ENCODE measurements around the gene FFAR3. TPM values are rescaled to one million over a fixed set of nuclear protein-coding genes. Genes with fewer than 3 reads are reported as not detected.
"Not testable (repeated sequence)": the region's sequence is repeated elsewhere in the genome, so short reads cannot be mapped to it uniquely, and the experiment has no call there.

FFAR3 gene
- polyA plus RNA-seq, 1 donor (not counting 4 experiments of a cell fraction or from before 2014, with no cell fraction given): not detected

GRCh38 chr19:35354898-35355297 is 3.4 kb upstream of the FFAR3 start:
- DNase-seq (ENCODE audit: low read depth, low spot score): no peak
- Histone ChIP-seq H3K79me2 (ENCODE audit: control insufficient read depth, insufficient read depth, low read length) (no peaks in the 10 kb centered on the region), H3K27ac (ENCODE audit: control insufficient read depth, insufficient read depth, low read length) (no peak overlapping the region), H3K27me3 (ENCODE audit: control insufficient read depth, extremely low read depth, insufficient read depth, low read length) (peaks cover 10% of the 10 kb centered on the region), H4K20me1 (ENCODE audit: control insufficient read depth, extremely low read depth, insufficient read depth, low read length) (no peaks in the 10 kb centered on the region), H2AFZ (ENCODE audit: control insufficient read depth, low read length) (no peak overlapping the region), H3K9ac (ENCODE audit: control insufficient read depth, extremely low read depth, insufficient read depth, low read length) (no peak overlapping the region), H3K4me3 (ENCODE audit: control insufficient read depth in 2 of 3, extremely low read depth in 1 of 3, insufficient read depth in 2 of 3, low read depth in 1 of 3, low read length in 3 of 3) (no peak overlapping the region), H3K36me3 (ENCODE audit: control insufficient read depth in 2 of 2, extremely low read depth in 1 of 2, insufficient read depth in 2 of 2, low read length in 2 of 2) (no peaks in the 10 kb centered on the region), H3K4me1 (ENCODE audit: control insufficient read depth, extremely low read depth, insufficient read depth, low read length) (no peaks in the 10 kb centered on the region), H3K4me2 (ENCODE audit: control insufficient read depth, extremely low read depth, insufficient read depth, low read depth, low read length) (no peak overlapping the region), H3K9me3 (ENCODE audit: control insufficient read depth, low read depth, low read length) (no peaks in the 10 kb centered on the region), H3K9me1 (ENCODE audit: control insufficient read depth, extremely low read depth, insufficient read depth, low read length) (no peaks in the 10 kb centered on the region)
- dilution Hi-C loops (cut with MboI; ENCODE audit: extremely low pct_ligation_motif_present, low sequenced_read_pairs): loop anchor here (5.0 kb wide), 1 partner anchor 77 kb away; no protein-coding TSS in a partner anchor
- no peak for TF ChIP-seq EZH2 (IDR thresholded peaks at IDR 0.05; ENCODE audit: low read length)
- TF ChIP-seq, protein P1, sequence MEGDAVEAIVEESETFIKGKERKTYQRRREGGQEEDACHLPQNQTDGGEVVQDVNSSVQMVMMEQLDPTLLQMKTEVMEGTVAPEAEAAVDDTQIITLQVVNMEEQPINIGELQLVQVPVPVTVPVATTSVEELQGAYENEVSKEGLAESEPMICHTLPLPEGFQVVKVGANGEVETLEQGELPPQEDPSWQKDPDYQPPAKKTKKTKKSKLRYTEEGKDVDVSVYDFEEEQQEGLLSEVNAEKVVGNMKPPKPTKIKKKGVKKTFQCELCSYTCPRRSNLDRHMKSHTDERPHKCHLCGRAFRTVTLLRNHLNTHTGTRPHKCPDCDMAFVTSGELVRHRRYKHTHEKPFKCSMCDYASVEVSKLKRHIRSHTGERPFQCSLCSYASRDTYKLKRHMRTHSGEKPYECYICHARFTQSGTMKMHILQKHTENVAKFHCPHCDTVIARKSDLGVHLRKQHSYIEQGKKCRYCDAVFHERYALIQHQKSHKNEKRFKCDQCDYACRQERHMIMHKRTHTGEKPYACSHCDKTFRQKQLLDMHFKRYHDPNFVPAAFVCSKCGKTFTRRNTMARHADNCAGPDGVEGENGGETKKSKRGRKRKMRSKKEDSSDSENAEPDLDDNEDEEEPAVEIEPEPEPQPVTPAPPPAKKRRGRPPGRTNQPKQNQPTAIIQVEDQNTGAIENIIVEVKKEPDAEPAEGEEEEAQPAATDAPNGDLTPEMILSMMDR (optimal IDR thresholded peaks at IDR 0.05 in 1 of 3, IDR thresholded peaks at IDR 0.05 in 1 of 3, conservative IDR thresholded peaks at IDR 0.05 in 1 of 3; ENCODE audit: extremely low read depth in 1 of 3, insufficient read depth in 2 of 3, low read length in 3 of 3): no peak
- FAIRE-seq: no peak

DNA sequence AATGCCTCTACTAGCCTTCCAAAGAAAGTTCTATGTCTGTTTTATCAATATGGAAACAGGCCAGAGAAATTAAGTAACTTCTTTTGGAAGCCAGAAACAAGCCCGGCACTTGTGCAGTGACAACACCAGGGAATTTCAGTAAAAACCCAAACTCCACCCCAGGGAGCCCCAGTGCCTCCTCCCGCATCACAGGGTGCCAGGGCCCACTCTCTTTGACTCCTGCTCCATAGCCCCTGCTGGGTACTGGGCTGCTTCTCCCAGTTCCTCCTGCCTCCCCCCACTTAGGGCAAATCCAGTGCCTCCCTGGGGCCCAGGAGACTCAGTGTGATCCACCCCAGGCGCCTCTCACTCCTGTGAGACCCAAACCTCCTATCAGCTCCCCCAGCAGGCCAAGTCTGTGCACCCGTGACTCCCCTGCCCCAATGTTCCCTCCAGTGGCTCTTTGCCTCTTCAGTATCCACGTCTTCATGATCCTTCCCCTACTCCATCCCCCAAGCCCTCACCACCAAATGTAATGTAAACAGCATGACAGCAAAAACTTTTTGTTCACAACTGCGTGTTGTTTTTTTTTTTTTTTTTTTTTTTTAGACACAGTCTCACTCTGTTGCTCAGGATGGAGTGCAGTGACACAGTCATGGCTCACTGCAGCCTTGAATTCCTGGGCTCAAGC is 2.3 kb upstream of the FFAR3 start:
- H3K27ac ChIP-seq (ENCODE audit: control insufficient read depth, insufficient read depth, low read length): no peak overlapping the region
- H4K20me1 ChIP-seq (ENCODE audit: control insufficient read depth, extremely low read depth, insufficient read depth, low read length): no peaks in the 10 kb centered on the region
- no peaks in the 10 kb centered on the region for H3K9me3 ChIP-seq (ENCODE audit: control insufficient read depth, low read depth, low read length)
- no peak overlapping the region for H3K9ac ChIP-seq (ENCODE audit: control insufficient read depth, extremely low read depth, insufficient read depth, low read length)
- FAIRE-seq (no peak), DNase-seq (ENCODE audit: low read depth, low spot score) (no peak)
- peaks cover 10% of the 10 kb centered on the region for H3K27me3 ChIP-seq (ENCODE audit: control insufficient read depth, extremely low read depth, insufficient read depth, low read length)
- H2AFZ ChIP-seq (ENCODE audit: control insufficient read depth, low read length): no peak overlapping the region
- H3K79me2 ChIP-seq (ENCODE audit: control insufficient read depth, insufficient read depth, low read length): no peaks in the 10 kb centered on the region
- H3K4me2 ChIP-seq (ENCODE audit: control insufficient read depth, extremely low read depth, insufficient read depth, low read depth, low read length): no peak overlapping the region
- H3K4me3 ChIP-seq (ENCODE audit: control insufficient read depth in 2 of 3, extremely low read depth in 1 of 3, insufficient read depth in 2 of 3, low read depth in 1 of 3, low read length in 3 of 3): no peak overlapping the region
- no peaks in the 10 kb centered on the region for H3K4me1 ChIP-seq (ENCODE audit: control insufficient read depth, extremely low read depth, insufficient read depth, low read length)
- no peaks in the 10 kb centered on the region for H3K9me1 ChIP-seq (ENCODE audit: control insufficient read depth, extremely low read depth, insufficient read depth, low read length)
- dilution Hi-C loops (cut with MboI; ENCODE audit: extremely low pct_ligation_motif_present, low sequenced_read_pairs): no loop called here
- H3K36me3 ChIP-seq (ENCODE audit: control insufficient read depth in 2 of 2, extremely low read depth in 1 of 2, insufficient read depth in 2 of 2, low read length in 2 of 2): no peaks in the 10 kb centered on the region
- TF ChIP-seq EZH2 (IDR thresholded peaks at IDR 0.05; ENCODE audit: low read length): no peak
- TF ChIP-seq, protein P1 (optimal IDR thresholded peaks at IDR 0.05 in 1 of 3, IDR thresholded peaks at IDR 0.05 in 1 of 3, conservative IDR thresholded peaks at IDR 0.05 in 1 of 3; ENCODE audit: extremely low read depth in 1 of 3, insufficient read depth in 2 of 3, low read length in 3 of 3): no peak

- H3K4me2 ChIP-seq (ENCODE audit: control insufficient read depth, extremely low read depth, insufficient read depth, low read depth, low read length); H3K9ac ChIP-seq (ENCODE audit: control insufficient read depth, extremely low read depth, insufficient read depth, low read length); H3K9me3 ChIP-seq (ENCODE audit: control insufficient read depth, low read depth, low read length); H3K36me3 ChIP-seq (ENCODE audit: control insufficient read depth in 2 of 2, extremely low read depth in 1 of 2, insufficient read depth in 2 of 2, low read length in 2 of 2); H4K20me1 ChIP-seq (ENCODE audit: control insufficient read depth, extremely low read depth, insufficient read depth, low read length); H3K27me3 ChIP-seq (ENCODE audit: control insufficient read depth, extremely low read depth, insufficient read depth, low read length); dilution Hi-C loops (cut with MboI; ENCODE audit: extremely low pct_ligation_motif_present, low sequenced_read_pairs); FAIRE-seq; H3K4me1 ChIP-seq (ENCODE audit: control insufficient read depth, extremely low read depth, insufficient read depth, low read length); H3K27ac ChIP-seq (ENCODE audit: control insufficient read depth, insufficient read depth, low read length); H3K79me2 ChIP-seq (ENCODE audit: control insufficient read depth, insufficient read depth, low read length); DNase-seq (ENCODE audit: low read depth, low spot score); H2AFZ ChIP-seq (ENCODE audit: control insufficient read depth, low read length); H3K4me3 ChIP-seq (ENCODE audit: control insufficient read depth in 2 of 3, extremely low read depth in 1 of 3, insufficient read depth in 2 of 3, low read depth in 1 of 3, low read length in 3 of 3); H3K9me1 ChIP-seq (ENCODE audit: control insufficient read depth, extremely low read depth, insufficient read depth, low read length): not testable (repeated sequence)
These were observed 574 bp downstream of the FFAR3 start for GRCh38 chr19:35358834-35359233.

GRCh38 chr19:35359395-35359794 is 1.1 kb downstream of the FFAR3 start:
- H3K4me2 ChIP-seq (ENCODE audit: control insufficient read depth, extremely low read depth, insufficient read depth, low read depth, low read length); H3K9me1 ChIP-seq (ENCODE audit: control insufficient read depth, extremely low read depth, insufficient read depth, low read length); H3K36me3 ChIP-seq (ENCODE audit: control insufficient read depth in 2 of 2, extremely low read depth in 1 of 2, insufficient read depth in 2 of 2, low read length in 2 of 2); H3K9ac ChIP-seq (ENCODE audit: control insufficient read depth, extremely low read depth, insufficient read depth, low read length); H3K4me3 ChIP-seq (ENCODE audit: control insufficient read depth in 2 of 3, extremely low read depth in 1 of 3, insufficient read depth in 2 of 3, low read depth in 1 of 3, low read length in 3 of 3); H3K27me3 ChIP-seq (ENCODE audit: control insufficient read depth, extremely low read depth, insufficient read depth, low read length); H2AFZ ChIP-seq (ENCODE audit: control insufficient read depth, low read length); H3K27ac ChIP-seq (ENCODE audit: control insufficient read depth, insufficient read depth, low read length); DNase-seq (ENCODE audit: low read depth, low spot score); FAIRE-seq; H3K4me1 ChIP-seq (ENCODE audit: control insufficient read depth, extremely low read depth, insufficient read depth, low read length); dilution Hi-C loops (cut with MboI; ENCODE audit: extremely low pct_ligation_motif_present, low sequenced_read_pairs); H3K79me2 ChIP-seq (ENCODE audit: control insufficient read depth, insufficient read depth, low read length); H3K9me3 ChIP-seq (ENCODE audit: control insufficient read depth, low read depth, low read length); H4K20me1 ChIP-seq (ENCODE audit: control insufficient read depth, extremely low read depth, insufficient read depth, low read length): not testable (repeated sequence)
